Mammary epithelial cell (primary cell): Measurements from ENCODE around the gene FCER1A.

ENCODE experiments used
- EZH2 ChIP-seq: IDR thresholded peaks from 2 replicates; pipeline ENCODE4 v1.6.1; 2012; ENCODE audit warnings: low read length, inconsistent platforms, borderline replicate concordance
- TF ChIP-seq, protein P1 (sequence below), 2 donors: IDR thresholded peaks in 1 of 2; conservative IDR thresholded peaks in 1 of 2; 2 replicates each; pipeline ENCODE4 v1.5.1; 2011 to 2012; ENCODE audit warnings: inconsistent platforms in 2 of 2, low read length in 2 of 2, mild to moderate bottlenecking in 2 of 2, control low read depth in 1 of 2, low read depth in 1 of 2; ENCODE audit not compliant: insufficient read depth in 1 of 2; ENCODE audit errors: extremely low read depth in 1 of 2

DNA sequence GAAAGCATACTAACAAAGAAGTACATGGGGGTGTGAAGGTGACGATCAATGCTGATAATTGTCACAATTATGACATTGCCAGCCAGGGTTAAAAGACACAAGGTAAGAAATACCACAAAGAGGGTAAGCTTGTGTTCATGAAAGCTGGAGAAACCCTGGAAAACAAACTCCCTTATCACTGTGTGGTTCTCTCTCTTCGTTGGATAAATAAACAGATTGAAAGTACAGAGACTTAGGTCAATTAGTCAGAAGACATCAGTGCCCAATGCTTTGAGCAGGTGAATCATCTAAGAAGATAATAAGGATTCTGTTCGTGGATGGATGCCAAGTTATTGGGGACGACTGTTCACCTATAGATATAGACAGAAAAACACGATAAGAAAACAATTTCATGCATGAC is 22.4 kb upstream of the FCER1A start:
- TF ChIP-seq, protein P1, sequence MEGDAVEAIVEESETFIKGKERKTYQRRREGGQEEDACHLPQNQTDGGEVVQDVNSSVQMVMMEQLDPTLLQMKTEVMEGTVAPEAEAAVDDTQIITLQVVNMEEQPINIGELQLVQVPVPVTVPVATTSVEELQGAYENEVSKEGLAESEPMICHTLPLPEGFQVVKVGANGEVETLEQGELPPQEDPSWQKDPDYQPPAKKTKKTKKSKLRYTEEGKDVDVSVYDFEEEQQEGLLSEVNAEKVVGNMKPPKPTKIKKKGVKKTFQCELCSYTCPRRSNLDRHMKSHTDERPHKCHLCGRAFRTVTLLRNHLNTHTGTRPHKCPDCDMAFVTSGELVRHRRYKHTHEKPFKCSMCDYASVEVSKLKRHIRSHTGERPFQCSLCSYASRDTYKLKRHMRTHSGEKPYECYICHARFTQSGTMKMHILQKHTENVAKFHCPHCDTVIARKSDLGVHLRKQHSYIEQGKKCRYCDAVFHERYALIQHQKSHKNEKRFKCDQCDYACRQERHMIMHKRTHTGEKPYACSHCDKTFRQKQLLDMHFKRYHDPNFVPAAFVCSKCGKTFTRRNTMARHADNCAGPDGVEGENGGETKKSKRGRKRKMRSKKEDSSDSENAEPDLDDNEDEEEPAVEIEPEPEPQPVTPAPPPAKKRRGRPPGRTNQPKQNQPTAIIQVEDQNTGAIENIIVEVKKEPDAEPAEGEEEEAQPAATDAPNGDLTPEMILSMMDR (conservative IDR thresholded peaks at IDR 0.05 in 1 of 2, IDR thresholded peaks at IDR 0.05 in 1 of 2; ENCODE audit: extremely low read depth in 1 of 2, insufficient read depth in 1 of 2, low read depth in 1 of 2, low read length in 2 of 2), result no peak
- no peak for TF ChIP-seq EZH2
